GM21786 (cell line): Measurements from ENCODE around the gene EFCC1.

Experiments
- ATAC-seq: cut with Tn5 transposase; IDR thresholded peaks from one replicate; pipeline ENCODE4 v1.9.1; 2021; ENCODE audit not compliant: unreplicated experiment

EFCC1 gene

GRCh38 chr3:129031476-129032215, 30.5 kb downstream of the EFCC1 start:
- no peak for ATAC-seq

GRCh38 chr3:129032716-129033115, 31.6 kb downstream of the EFCC1 start:
- ATAC-seq = no peak

GRCh38 chr3:129033151-129033550, 32.0 kb downstream of the EFCC1 start:
- ATAC-seq = no peak

GRCh38 chr3:129033633-129034321, 32.7 kb downstream of the EFCC1 start:
- no peak for ATAC-seq

- ATAC-seq = no peak
Observed at GRCh38 chr3:129034642-129035041, 33.5 kb downstream of the EFCC1 start.

- ATAC-seq = no peak
Observed at GRCh38 chr3:129035360-129036221, 34.5 kb downstream of the EFCC1 start.

- ATAC-seq = no peak
Observed at GRCh38 chr3:129036222-129037092, 35.4 kb downstream of the EFCC1 start.

GRCh38 chr3:129037093-129037419, 36.0 kb downstream of the EFCC1 start:
- no peak for ATAC-seq

- no peak for ATAC-seq
Observed at GRCh38 chr3:129038121-129038855, 37.2 kb downstream of the EFCC1 start.

- ATAC-seq = no peak
Observed at GRCh38 chr3:129039271-129040038, 38.4 kb downstream of the EFCC1 start.

- no peak for ATAC-seq
Observed at GRCh38 chr3:129040039-129040336, 38.9 kb downstream of the EFCC1 start.

GRCh38 chr3:129040579-129041300, 39.6 kb downstream of the EFCC1 start:
- no peak for ATAC-seq

GRCh38 chr3:129045675-129046036, 44.6 kb downstream of the EFCC1 start:
- no peak for ATAC-seq

GRCh38 chr3:129046037-129046731, 45.1 kb downstream of the EFCC1 start:
- ATAC-seq = no peak

- no peak for ATAC-seq
Observed at GRCh38 chr3:129046732-129047552, 45.8 kb downstream of the EFCC1 start.

GRCh38 chr3:129047553-129047839, 46.4 kb downstream of the EFCC1 start:
- no peak for ATAC-seq

GRCh38 chr3:129050556-129051295, 49.6 kb downstream of the EFCC1 start:
- no peak for ATAC-seq
